NCI-H226 (cell line): ENCODE measurements around the gene TP53TG3C.
"Not testable (repeated sequence)": the region's sequence is repeated elsewhere in the genome, so short reads cannot be mapped to it uniquely, and the experiment has no call there.

Experiments
- DNase-seq: peaks from one replicate; pipeline ENCODE4 v3.0.0-alpha.2; 2015

TP53TG3C gene

GRCh38 chr16:33193926-33194325 is at the start of gene TP53TG3C:
Gene TP53TG3C, plus strand, starts transcription at chr16:33194226. Its CDS starts 68 bp downstream, at chr16:33194294.
- not testable (repeated sequence) for DNase-seq
